Adrenal gland (tissue), 12 donors: ENCODE results near the gene AP3B2. TPM values are rescaled to one million over a fixed set of nuclear protein-coding genes. Genes with fewer than 3 reads are reported as not detected.

Experiments used
- DNase-seq, 7 donors: peaks; one replicate each; pipeline ENCODE4 v3.0.0-alpha.2; 2019 to 2020
- H3K27ac ChIP-seq, 5 donors: fragments of 200-600 bp; sonication (generic) in 4 of 5; 1 replicate in 3 of 5; 2 replicates in 2 of 5; pipeline versions ENCODE4 v1.5.1 to v1.8.0; 2016 to 2020; ENCODE audit warnings: mild to moderate bottlenecking in 1 of 5
- H3K27me3 ChIP-seq: fragments of 200-600 bp; 2 replicates; pipeline ENCODE4 v1.8.0; 2021
- H3K36me3 ChIP-seq, 2 donors: fragments of 200-600 bp; replicated peaks in 1 of 2; 1 replicate in 1 of 2; 2 replicates in 1 of 2; pipeline versions ENCODE4 v1.5.1 to v1.8.0; 2018 to 2022
- H3K4me1 ChIP-seq, 2 donors: fragments of 200-600 bp; replicated peaks in 1 of 2; 1 replicate in 1 of 2; 2 replicates in 1 of 2; pipeline versions ENCODE4 v1.5.1 to v1.8.0; 2018 to 2021
- H3K4me3 ChIP-seq, 4 donors: fragments of 200-600 bp; sonication (generic) in 3 of 4; one replicate each; pipeline ENCODE4 v1.5.1; 2016 to 2018
- H3K9me3 ChIP-seq, 3 donors: fragments of 200-600 bp; sonication (generic) in 1 of 3; replicated peaks in 1 of 3; 1 replicate in 2 of 3; 2 replicates in 1 of 3; pipeline versions ENCODE4 v1.5.1 to v1.8.0; 2016 to 2021
- POLR2A ChIP-seq, 2 donors: fragments of 450-650 bp; IDR thresholded peaks; one replicate each; pipeline ENCODE4 v1.6.1; 2017; ENCODE audit warnings: antibody characterized with exemption in 2 of 2, mild to moderate bottlenecking in 2 of 2, moderate library complexity in 1 of 2
- WGBS, 4 donors: extraction: QIAGEN DNeasy Blood & Tissue Kit in 2 of 4; methylation state at CpG; one replicate each; pipeline versions ENCODE4 v1.1.5 to v1.1.7; 2013 to 2017; 5-methylcytosine and 5-hydroxymethylcytosine counted together
- intact Hi-C, 2 donors: fragments of 100-400 bp; cut with DNase I; formaldehyde crosslinking; loops; one replicate each; pipeline versions ENCODE4 v1.14.1 to v1.15.0; 2022 to 2023
- polyA plus RNA-seq, 3 donors: library from polyadenylated mRNA; stranded (reverse); fragments of 200-250 nt in 2 of 3; fragments of 350-450 nt in 1 of 3; fragmentation: Illumina TruSeq in 1 of 3; extraction: RNeasy Lipid Tissue Mini Kit (QIAGEN cat#74804) in 1 of 3; gene quantifications; one replicate each; pipeline ENCODE4 v1.2.3, GENCODE V29; 2013 to 2014
- total RNA-seq, 9 donors: library from RNA; depleted of rRNA in 4 of 9; stranded (reverse); fragments of >200 nt in 4 of 9; fragments of 120-200 nt in 1 of 9; fragmentation: NEBNext Ultra II Directional in 1 of 9; extraction: Animal tissue kit (Norgen Biotek cat#: 25700) in 1 of 9; gene quantifications; one replicate each; pipeline versions ENCODE4 v1.1.0 to v1.2.4, GENCODE V29; 2013 to 2023
- TF ChIP-seq, protein P1 (sequence below), 6 experiments: fragments of 450-650 bp in 4 of 6; fragments of 200-600 bp in 2 of 6; sonication (generic) in 1 of 6; IDR thresholded peaks; 1 replicate in 5 of 6; 2 replicates in 1 of 6; pipeline versions ENCODE4 v1.5.1 to v1.8.0; 2016 to 2021; ENCODE audit warnings: antibody characterized with exemption in 6 of 6, mild to moderate bottlenecking in 2 of 6, moderate library complexity in 1 of 6
- donor health status: healthy with polysubstance abuse.
- donor health status: Bipolar disorder and iron deficiency.
- donor health status: DM: yes; HTN: yes; CAD: no.
- donor health status: DM: no; HTN: no; CAD: no.
- donor health status: DM: no; HTN: no; CAD: no.
- donor health status: DM: yes; HTN: yes; CAD: no.

AP3B2 gene
- total and polyA plus RNA-seq, 12 donors = 0.54 to 28.9 (median 4.4) TPM

DNA sequence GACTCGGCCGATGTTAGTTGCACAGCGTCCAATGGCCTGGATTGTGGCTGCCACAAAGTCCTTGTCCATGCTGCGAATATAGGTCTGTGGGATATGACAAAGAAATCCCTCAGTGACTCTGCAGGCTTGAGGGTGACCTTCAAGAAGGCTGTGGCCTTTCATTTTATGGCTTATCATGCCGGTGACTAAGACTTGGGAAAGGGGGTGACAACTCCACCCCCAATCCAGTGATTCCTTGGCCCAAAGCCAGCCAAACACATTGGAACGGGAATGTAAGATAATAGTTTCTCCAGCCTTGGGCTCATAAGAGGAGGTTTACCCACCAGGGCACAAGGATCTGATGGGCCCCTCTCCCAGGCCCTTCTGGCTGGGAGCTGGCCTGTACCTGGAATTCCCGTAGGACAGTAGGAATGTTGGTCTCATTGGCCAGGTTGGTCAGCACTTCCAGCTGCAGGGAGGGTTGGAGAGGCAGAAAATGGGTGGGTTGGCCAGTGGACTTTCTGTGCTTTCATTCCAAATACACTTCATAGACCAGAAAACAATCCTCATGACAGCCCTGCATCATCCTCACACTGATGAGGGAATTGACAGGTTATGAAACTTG lies 31.9 kb downstream of the AP3B2 start:
- DNase-seq = no peak
- no peak overlapping the region for H3K27ac ChIP-seq
- H3K36me3 ChIP-seq = no peaks in the 10 kb centered on the region
- H3K27me3 ChIP-seq = peaks cover 2% of the 10 kb centered on the region
- H3K4me1 ChIP-seq = peaks cover 0 to 9% of the 10 kb centered on the region in 2 donors
- no peak overlapping the region for H3K4me3 ChIP-seq
- intact Hi-C loops = no loop called here
- H3K9me3 ChIP-seq = no peaks in the 10 kb centered on the region
- TF ChIP-seq POLR2A (IDR thresholded peaks at IDR 0.05) = no peak
- TF ChIP-seq, protein P1, sequence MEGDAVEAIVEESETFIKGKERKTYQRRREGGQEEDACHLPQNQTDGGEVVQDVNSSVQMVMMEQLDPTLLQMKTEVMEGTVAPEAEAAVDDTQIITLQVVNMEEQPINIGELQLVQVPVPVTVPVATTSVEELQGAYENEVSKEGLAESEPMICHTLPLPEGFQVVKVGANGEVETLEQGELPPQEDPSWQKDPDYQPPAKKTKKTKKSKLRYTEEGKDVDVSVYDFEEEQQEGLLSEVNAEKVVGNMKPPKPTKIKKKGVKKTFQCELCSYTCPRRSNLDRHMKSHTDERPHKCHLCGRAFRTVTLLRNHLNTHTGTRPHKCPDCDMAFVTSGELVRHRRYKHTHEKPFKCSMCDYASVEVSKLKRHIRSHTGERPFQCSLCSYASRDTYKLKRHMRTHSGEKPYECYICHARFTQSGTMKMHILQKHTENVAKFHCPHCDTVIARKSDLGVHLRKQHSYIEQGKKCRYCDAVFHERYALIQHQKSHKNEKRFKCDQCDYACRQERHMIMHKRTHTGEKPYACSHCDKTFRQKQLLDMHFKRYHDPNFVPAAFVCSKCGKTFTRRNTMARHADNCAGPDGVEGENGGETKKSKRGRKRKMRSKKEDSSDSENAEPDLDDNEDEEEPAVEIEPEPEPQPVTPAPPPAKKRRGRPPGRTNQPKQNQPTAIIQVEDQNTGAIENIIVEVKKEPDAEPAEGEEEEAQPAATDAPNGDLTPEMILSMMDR (IDR thresholded peaks at IDR 0.05) = no peak
- 67 to 79% (median 73%) methylated on average over 6 to 7 of the region's 7 CpGs for WGBS, 4 donors

DNA sequence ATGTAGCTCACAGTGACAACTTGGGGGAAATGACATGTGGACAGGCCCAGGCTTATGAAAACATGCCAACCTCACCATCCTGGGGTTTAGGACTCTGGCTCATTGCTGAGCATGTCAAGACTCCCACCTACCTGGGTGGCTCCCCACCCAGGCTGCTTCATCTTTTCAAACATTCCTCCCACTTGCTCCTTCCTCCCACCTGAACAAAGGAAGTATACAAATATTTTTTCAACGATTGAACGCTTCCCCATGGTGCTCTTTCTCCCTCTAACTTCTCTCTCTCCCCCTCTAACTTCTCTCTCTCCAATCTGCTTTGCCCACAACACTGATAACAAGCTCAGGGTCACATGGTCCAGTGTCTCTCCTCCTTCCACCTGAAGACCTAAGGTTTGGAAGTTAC lies 34.8 kb downstream of the AP3B2 start:
- WGBS, 4 donors = 69 to 79% (median 75%) methylated on average over 2 of the region's 2 CpGs
- TF ChIP-seq POLR2A (IDR thresholded peaks at IDR 0.05) = no peak
- TF ChIP-seq, protein P1 (IDR thresholded peaks at IDR 0.05) = no peak
- intact Hi-C loops = no loop called here
- no peak overlapping the region for H3K27ac ChIP-seq
- H3K36me3 ChIP-seq = no peaks in the 10 kb centered on the region
- DNase-seq = no peak
- H3K4me3 ChIP-seq = no peak overlapping the region
- no peaks in the 10 kb centered on the region for H3K27me3 ChIP-seq
- no peaks in the 10 kb centered on the region for H3K4me1 ChIP-seq
- no peaks in the 10 kb centered on the region for H3K9me3 ChIP-seq

DNA sequence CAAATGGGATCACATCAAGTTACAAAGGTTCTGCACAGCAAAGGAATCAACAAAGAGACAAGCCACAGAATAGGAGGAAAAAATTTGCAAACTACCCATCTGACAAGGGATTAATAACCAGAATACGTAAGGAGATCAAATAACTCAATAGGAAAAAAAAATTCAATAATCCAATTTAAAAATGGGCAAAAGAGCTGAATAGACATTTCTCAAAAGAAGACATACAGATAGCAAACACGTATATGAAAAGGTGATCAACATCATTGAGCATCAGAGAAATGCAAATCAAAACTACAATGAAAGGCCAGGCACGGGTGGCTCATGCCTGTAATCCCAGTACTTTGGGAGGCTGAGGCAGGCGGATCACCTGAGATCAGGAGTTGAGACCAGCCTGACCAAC lies 39.0 kb downstream of the AP3B2 start:
- no peak for DNase-seq
- no peaks in the 10 kb centered on the region for H3K36me3 ChIP-seq
- H3K9me3 ChIP-seq = no peaks in the 10 kb centered on the region
- TF ChIP-seq POLR2A (IDR thresholded peaks at IDR 0.05) = no peak
- TF ChIP-seq, protein P1 (IDR thresholded peaks at IDR 0.05) = no peak
- WGBS, 4 donors = 82 to 88% (median 83%) methylated on average over 4 of the region's 4 CpGs
- no peak overlapping the region for H3K27ac ChIP-seq
- H3K4me3 ChIP-seq = no peak overlapping the region
- no peaks in the 10 kb centered on the region for H3K4me1 ChIP-seq
- intact Hi-C loops = no loop called here
- no peaks in the 10 kb centered on the region for H3K27me3 ChIP-seq

DNA sequence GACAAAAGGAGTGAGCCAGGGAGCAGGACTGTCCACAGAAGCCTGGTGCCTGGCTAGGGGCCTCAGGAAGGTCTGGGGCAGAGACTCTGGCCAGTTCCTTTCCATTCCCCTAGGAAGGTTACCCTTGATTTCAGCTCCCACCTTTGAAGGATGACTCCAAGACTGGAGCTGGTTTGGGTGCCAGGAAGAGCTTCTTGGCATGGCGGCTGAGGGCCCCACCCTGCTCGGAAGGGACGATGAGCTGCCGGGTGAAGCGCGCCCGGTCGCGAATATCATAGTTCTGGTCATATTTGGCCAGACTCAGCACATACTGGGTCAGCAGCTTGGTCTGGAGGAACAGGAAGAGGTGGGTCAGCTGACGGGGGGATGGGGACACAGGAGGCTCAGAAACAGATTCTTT lies 43.1 kb downstream of the AP3B2 start:
- DNase-seq = no peak
- TF ChIP-seq, protein P1 (IDR thresholded peaks at IDR 0.05) = no peak
- no peaks in the 10 kb centered on the region for H3K9me3 ChIP-seq
- no peaks in the 10 kb centered on the region for H3K27me3 ChIP-seq
- no peaks in the 10 kb centered on the region for H3K4me1 ChIP-seq
- no peak overlapping the region for H3K4me3 ChIP-seq
- H3K27ac ChIP-seq = no peak overlapping the region
- no peaks in the 10 kb centered on the region for H3K36me3 ChIP-seq
- 92 to 96% (median 93%) methylated on average over 9 to 10 of the region's 10 CpGs for WGBS, 4 donors
- intact Hi-C loops = no loop called here
